Ovary (tissue), 3 donors: ENCODE results near the gene SLC11A2.
"Not testable (repeated sequence)": the region's sequence is repeated elsewhere in the genome, so short reads cannot be mapped to it uniquely, and the experiment has no call there.

Source experiments
- POLR2A ChIP-seq: fragments of 450-650 bp; IDR thresholded peaks from one replicate; pipeline ENCODE4 v1.6.1; 2017; ENCODE audit warnings: antibody characterized with exemption, mild to moderate bottlenecking, moderate library complexity
- TF ChIP-seq, protein P1 (sequence below), 3 donors: fragments of 450-650 bp in 2 of 3; fragments of 200-600 bp in 1 of 3; IDR thresholded peaks; one replicate each; pipeline versions ENCODE4 v1.5.1 to v1.8.0; 2016 to 2022; ENCODE audit warnings: antibody characterized with exemption in 3 of 3, mild to moderate bottlenecking in 1 of 3
- donor health status: DM: no; HTN: no; CAD: no.

DNA sequence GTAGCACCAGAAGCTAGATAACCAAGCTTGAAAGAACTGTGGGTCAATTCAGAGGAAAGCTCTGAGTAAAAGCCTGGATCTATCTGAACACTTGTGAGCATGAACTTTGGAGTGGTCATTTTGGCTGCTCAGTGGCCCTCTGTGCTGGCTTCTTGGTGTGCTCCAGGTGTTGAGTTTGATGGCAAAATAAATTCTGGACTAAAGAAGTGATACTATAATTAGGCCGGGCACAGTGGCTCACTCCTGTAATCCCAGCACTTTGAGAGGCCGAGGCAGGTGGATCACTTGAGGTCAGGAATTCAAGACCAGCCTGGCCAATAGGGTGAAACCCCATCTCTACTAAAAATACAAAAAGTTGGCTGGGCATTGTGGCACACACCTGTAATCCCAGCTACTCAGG is 71.4 kb downstream of the SLC11A2 start:
- TF ChIP-seq, protein P1, sequence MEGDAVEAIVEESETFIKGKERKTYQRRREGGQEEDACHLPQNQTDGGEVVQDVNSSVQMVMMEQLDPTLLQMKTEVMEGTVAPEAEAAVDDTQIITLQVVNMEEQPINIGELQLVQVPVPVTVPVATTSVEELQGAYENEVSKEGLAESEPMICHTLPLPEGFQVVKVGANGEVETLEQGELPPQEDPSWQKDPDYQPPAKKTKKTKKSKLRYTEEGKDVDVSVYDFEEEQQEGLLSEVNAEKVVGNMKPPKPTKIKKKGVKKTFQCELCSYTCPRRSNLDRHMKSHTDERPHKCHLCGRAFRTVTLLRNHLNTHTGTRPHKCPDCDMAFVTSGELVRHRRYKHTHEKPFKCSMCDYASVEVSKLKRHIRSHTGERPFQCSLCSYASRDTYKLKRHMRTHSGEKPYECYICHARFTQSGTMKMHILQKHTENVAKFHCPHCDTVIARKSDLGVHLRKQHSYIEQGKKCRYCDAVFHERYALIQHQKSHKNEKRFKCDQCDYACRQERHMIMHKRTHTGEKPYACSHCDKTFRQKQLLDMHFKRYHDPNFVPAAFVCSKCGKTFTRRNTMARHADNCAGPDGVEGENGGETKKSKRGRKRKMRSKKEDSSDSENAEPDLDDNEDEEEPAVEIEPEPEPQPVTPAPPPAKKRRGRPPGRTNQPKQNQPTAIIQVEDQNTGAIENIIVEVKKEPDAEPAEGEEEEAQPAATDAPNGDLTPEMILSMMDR (IDR thresholded peaks at IDR 0.05): not testable (repeated sequence)
- TF ChIP-seq POLR2A: not testable (repeated sequence)
